GM11168 (cell line): Measurements from ENCODE around the gene PSMD13.
"Not testable (repeated sequence)": the region's sequence is repeated elsewhere in the genome, so short reads cannot be mapped to it uniquely, and the experiment has no call there.

ENCODE experiments used
- in situ Hi-C: fragments of 300-500 bp; cut with MboI; formaldehyde crosslinking; loops from one replicate; pipeline ENCODE4 v1.12.0; 2022; ENCODE audit warnings: low sequenced_read_pairs; ENCODE audit not compliant: unreplicated experiment

PSMD13 gene

GRCh38 chr11:283405-284104 lies 46.8 kb downstream of the PSMD13 start:
- in situ Hi-C loops, result no loop called here

- in situ Hi-C loops, result no loop called here
Measured at GRCh38 chr11:284105-285020, 47.6 kb downstream of the PSMD13 start.

- in situ Hi-C loops, result no loop called here
Measured at GRCh38 chr11:285021-285893, 48.5 kb downstream of the PSMD13 start.

- in situ Hi-C loops, result no loop called here
Measured at GRCh38 chr11:285894-286220, 49.1 kb downstream of the PSMD13 start.

- in situ Hi-C loops, result not testable (repeated sequence)
Measured at GRCh38 chr11:286977-287820, 50.4 kb downstream of the PSMD13 start.

- in situ Hi-C loops, result no loop called here
Measured at GRCh38 chr11:287821-288477, 51.2 kb downstream of the PSMD13 start.

GRCh38 chr11:288478-289397 lies 52.0 kb downstream of the PSMD13 start, which contains the start of gene PGGHG:
Gene PGGHG, plus strand, starts transcription at chr11:289126. Its CDS starts 691 bp downstream, at chr11:289817.
- in situ Hi-C loops, result no loop called here

- in situ Hi-C loops, result no loop called here
Measured at GRCh38 chr11:289398-289711, 52.6 kb downstream of the PSMD13 start.

- in situ Hi-C loops, result no loop called here
Measured at GRCh38 chr11:289712-290620, 53.2 kb downstream of the PSMD13 start.

- in situ Hi-C loops, result no loop called here
Measured at GRCh38 chr11:290621-291231, 54.0 kb downstream of the PSMD13 start.

- in situ Hi-C loops, result no loop called here
Measured at GRCh38 chr11:291281-292210, 54.8 kb downstream of the PSMD13 start.

- in situ Hi-C loops, result no loop called here
Measured at GRCh38 chr11:292211-293121, 55.7 kb downstream of the PSMD13 start.

- in situ Hi-C loops, result no loop called here
Measured at GRCh38 chr11:293271-293851, 56.6 kb downstream of the PSMD13 start.

- in situ Hi-C loops, result no loop called here
Measured at GRCh38 chr11:293852-294661, 57.3 kb downstream of the PSMD13 start.
